ENCODE measurements around the gene HIBADH.
"Not testable (repeated sequence)": the region's sequence is repeated elsewhere in the genome, so short reads cannot be mapped to it uniquely, and the experiment has no call there.

Gene HIBADH

GRCh38 chr7:27678617-27679260, 16.1 kb upstream of the HIBADH start:
- DNase-seq (ENCODE audit: low read depth): peak; percentile 74

GRCh38 chr7:27677912-27678612, 15.4 kb upstream of the HIBADH start:
- peak; percentile 97 for DNase-seq (ENCODE audit: low read depth)

- not testable (repeated sequence) for DNase-seq (ENCODE audit: low read depth)
Measured at GRCh38 chr7:27674126-27674525, 11.4 kb upstream of the HIBADH start.

GRCh38 chr7:27671675-27672074, 9.0 kb upstream of the HIBADH start:
- no peak for DNase-seq (ENCODE audit: low read depth)

- peak; percentile 30 for DNase-seq (ENCODE audit: low read depth)
Measured at GRCh38 chr7:27670676-27671075, 8.0 kb upstream of the HIBADH start.

GRCh38 chr7:27670177-27670576, 7.5 kb upstream of the HIBADH start:
- DNase-seq (ENCODE audit: low read depth): no peak

- DNase-seq (ENCODE audit: low read depth): no peak
Measured at GRCh38 chr7:27665531-27665930, 2.8 kb upstream of the HIBADH start.

GRCh38 chr7:27663989-27664331, 1.3 kb upstream of the HIBADH start:
- DNase-seq (ENCODE audit: low read depth): no peak

- peak; percentile 43 for DNase-seq (ENCODE audit: low read depth)
Measured at GRCh38 chr7:27661811-27662489, 733 bp downstream of the HIBADH start.

- DNase-seq (ENCODE audit: low read depth): no peak
Measured at GRCh38 chr7:27656724-27657123, 6.0 kb downstream of the HIBADH start.

GRCh38 chr7:27655184-27655583, 7.5 kb downstream of the HIBADH start:
- no peak for DNase-seq (ENCODE audit: low read depth)

- DNase-seq (ENCODE audit: low read depth): no peak
Measured at GRCh38 chr7:27652518-27652917, 10.2 kb downstream of the HIBADH start.

GRCh38 chr7:27651702-27652101, 11.0 kb downstream of the HIBADH start:
- DNase-seq (ENCODE audit: low read depth): peak; percentile 49

- no peak for DNase-seq (ENCODE audit: low read depth)
Measured at GRCh38 chr7:27650283-27650682, 12.4 kb downstream of the HIBADH start.

GRCh38 chr7:27647489-27647888, 15.2 kb downstream of the HIBADH start:
- no peak for DNase-seq (ENCODE audit: low read depth)

- DNase-seq (ENCODE audit: low read depth): peak; percentile 69
Measured at GRCh38 chr7:27647046-27647445, 15.6 kb downstream of the HIBADH start.

GRCh38 chr7:27642271-27642670, 20.4 kb downstream of the HIBADH start:
- no peak for DNase-seq (ENCODE audit: low read depth)

GRCh38 chr7:27641581-27642230, 21.0 kb downstream of the HIBADH start:
- DNase-seq (ENCODE audit: low read depth): peak; percentile 56

- DNase-seq (ENCODE audit: low read depth): peak; percentile 94
Measured at GRCh38 chr7:27640884-27641574, 21.7 kb downstream of the HIBADH start.

GRCh38 chr7:27639851-27640250, 22.8 kb downstream of the HIBADH start:
- DNase-seq (ENCODE audit: low read depth): no peak

GRCh38 chr7:27639048-27639447, 23.6 kb downstream of the HIBADH start:
- DNase-seq (ENCODE audit: low read depth): not testable (repeated sequence)

- DNase-seq (ENCODE audit: low read depth): peak; percentile 23
Measured at GRCh38 chr7:27636326-27637006, 26.2 kb downstream of the HIBADH start.

Measured in EH (cell line).